Sigmoid colon (tissue), 7 donors: ENCODE measurements around the gene DIAPH1. TPM values are rescaled to one million over a fixed set of nuclear protein-coding genes. Genes with fewer than 3 reads are reported as not detected.
A peak's percentile ranks its signal among the peaks of the same experiment; 100 is the strongest.

Experiments
- DNase-seq: peaks from one replicate; pipeline ENCODE4 v3.0.0-alpha.2; 2019
- H3K27ac ChIP-seq, 4 donors: fragments of 200-600 bp; sonication (generic); one replicate each; pipeline ENCODE4 v1.5.1; 2016 to 2019; ENCODE audit warnings: mild to moderate bottlenecking in 1 of 4
- H3K27me3 ChIP-seq, 3 donors: fragments of 200-600 bp; sonication (generic); one replicate each; pipeline ENCODE4 v1.5.1; 2019; ENCODE audit warnings: mild to moderate bottlenecking in 1 of 3
- H3K36me3 ChIP-seq, 4 donors: fragments of 200-600 bp; sonication (generic); one replicate each; pipeline ENCODE4 v1.5.1; 2016 to 2019
- H3K4me1 ChIP-seq, 4 donors: fragments of 200-600 bp; sonication (generic); one replicate each; pipeline ENCODE4 v1.5.1; 2017 to 2019
- H3K4me3 ChIP-seq, 4 donors: fragments of 200-600 bp; sonication (generic); one replicate each; pipeline ENCODE4 v1.5.1; 2017 to 2019; ENCODE audit warnings: mild to moderate bottlenecking in 2 of 4, moderate library complexity in 1 of 4
- H3K9me3 ChIP-seq, 4 donors: fragments of 200-600 bp in 3 of 4; sonication (generic) in 3 of 4; one replicate each; pipeline versions ENCODE4 v1.5.1 to v1.6.1; 2013 to 2019
- CTCF ChIP-seq, 4 experiments: fragments of 450-650 bp in 3 of 4; fragments of 200-600 bp in 1 of 4; IDR thresholded peaks; one replicate each; pipeline ENCODE4 v1.5.1; 2016 to 2019; ENCODE audit warnings: antibody characterized with exemption in 4 of 4, mild to moderate bottlenecking in 3 of 4, moderate library complexity in 2 of 4
- EP300 ChIP-seq, 4 donors: sonication (generic); formaldehyde crosslinking; IDR thresholded peaks; one replicate each; pipeline ENCODE4 v1.6.1; 2017; ENCODE audit warnings: antibody characterized with exemption in 4 of 4
- POLR2A ChIP-seq, 2 donors: fragments of 450-650 bp; IDR thresholded peaks; one replicate each; pipeline ENCODE4 v1.6.1; 2016; ENCODE audit warnings: antibody characterized with exemption in 2 of 2, mild to moderate bottlenecking in 2 of 2, moderate library complexity in 2 of 2
- POLR2AphosphoS5 ChIP-seq, 4 donors: sonication (generic); formaldehyde crosslinking; IDR thresholded peaks; one replicate each; pipeline ENCODE4 v1.6.1; 2017; ENCODE audit warnings: antibody characterized with exemption in 4 of 4
- WGBS, 2 donors: extraction: QIAGEN DNeasy Blood & Tissue Kit; methylation state at CpG; one replicate each; pipeline ENCODE4 v1.1.7; 2013; 5-methylcytosine and 5-hydroxymethylcytosine counted together
- intact Hi-C: fragments of 100-400 bp; cut with DNase I; formaldehyde crosslinking; loops from one replicate; pipeline ENCODE4 v1.15.1; 2023
- polyA plus RNA-seq, 3 donors: library from polyadenylated mRNA; stranded (reverse); fragments of 200-250 nt; gene quantifications; one replicate each; pipeline ENCODE4 v1.2.3, GENCODE V29; 2013
- total RNA-seq, 4 donors: library from RNA; depleted of rRNA; stranded (reverse); fragments of >200 nt; gene quantifications; one replicate each; pipeline ENCODE4 v1.1.0, GENCODE V29; 2016
- donor health status: healthy with polysubstance abuse.
- donor health status: Bipolar disorder and iron deficiency.
- donor health status: healthy.

Gene DIAPH1
- total and polyA plus RNA-seq, 7 donors: 14.4 to 105 (median 26.9) TPM

- H3K4me3 ChIP-seq: peak overlapping the region; percentile 72 to 88 (median 80)
- peaks cover 0 to 4% (median under 1%) of the 10 kb centered on the region in 4 donors for H3K36me3 ChIP-seq
- H3K4me1 ChIP-seq: peaks cover 0 to 42% (median 30%) of the 10 kb centered on the region in 4 donors
- intact Hi-C loops: loop anchor here (1.0 kb wide), 1 partner anchor 17 kb away; no protein-coding TSS in a partner anchor
- no peaks in the 10 kb centered on the region for H3K9me3 ChIP-seq
- DNase-seq: no peak
- TF ChIP-seq EP300 (IDR thresholded peaks at IDR 0.05) (no peak), POLR2A (IDR thresholded peaks at IDR 0.05) (no peak), CTCF (IDR thresholded peaks at IDR 0.05) (no peak), POLR2AphosphoS5 (IDR thresholded peaks at IDR 0.05) (no peak)
- 1 to 9% methylated on average over 4 of the region's 4 CpGs for WGBS, 2 donors
- peaks cover 0 to 17% (median 7%) of the 10 kb centered on the region in 3 donors for H3K27me3 ChIP-seq
- peak overlapping the region; percentile 75 to 84 (median 77) for H3K27ac ChIP-seq
These were observed 17.3 kb upstream of the DIAPH1 start for GRCh38 chr5:141636106-141636412.

- peaks cover 0 to 42% (median 30%) of the 10 kb centered on the region in 4 donors for H3K4me1 ChIP-seq
- H3K27ac ChIP-seq: peak overlapping the region in 2 of 4 donors; percentile 76 to 84
These were observed 16.8 kb upstream of the DIAPH1 start for GRCh38 chr5:141635646-141636045.

GRCh38 chr5:141634720-141635119 is 15.9 kb upstream of the DIAPH1 start:
- intact Hi-C loops: no loop called here
- 91 to 93% methylated on average over 6 of the region's 6 CpGs for WGBS, 2 donors
- peaks cover 0 to 17% (median 7%) of the 10 kb centered on the region in 3 donors for H3K27me3 ChIP-seq
- TF ChIP-seq POLR2AphosphoS5 (IDR thresholded peaks at IDR 0.05) (no peak), POLR2A (IDR thresholded peaks at IDR 0.05) (no peak), CTCF (IDR thresholded peaks at IDR 0.05) (no peak), EP300 (IDR thresholded peaks at IDR 0.05) (no peak)
- DNase-seq: no peak
- H3K9me3 ChIP-seq: no peaks in the 10 kb centered on the region
- H3K4me3 ChIP-seq: no peak overlapping the region
- peaks cover 0 to 4% (median 1%) of the 10 kb centered on the region in 4 donors for H3K36me3 ChIP-seq
- H3K4me1 ChIP-seq: peaks cover 0 to 42% (median 30%) of the 10 kb centered on the region in 4 donors
- no peak overlapping the region for H3K27ac ChIP-seq

More at GRCh38 chr5:141635646-141636045, 16.8 kb upstream of the DIAPH1 start:
- intact Hi-C loops: loop anchor here (1.0 kb wide), 1 partner anchor 16 kb away; no protein-coding TSS in a partner anchor
- Histone ChIP-seq H3K36me3 (peaks cover 0 to under 1% (median 0%) of the 10 kb centered on the region in 4 donors), H3K27me3 (peaks cover 0 to 17% (median 7%) of the 10 kb centered on the region in 3 donors), H3K9me3 (no peaks in the 10 kb centered on the region), H3K4me3 (peak overlapping the region; percentile 72 to 88 (median 80))
- TF ChIP-seq CTCF (IDR thresholded peaks at IDR 0.05) (no peak), POLR2AphosphoS5 (IDR thresholded peaks at IDR 0.05) (no peak), POLR2A (IDR thresholded peaks at IDR 0.05) (no peak), EP300 (IDR thresholded peaks at IDR 0.05) (no peak)
- DNase-seq: no peak
- 50 to 69% methylated on average over 7 of the region's 7 CpGs for WGBS, 2 donors

GRCh38 chr5:141633871-141634561 is 15.2 kb upstream of the DIAPH1 start:
- intact Hi-C loops: no loop called here
- DNase-seq: no peak
- peaks cover 0 to 42% (median 30%) of the 10 kb centered on the region in 4 donors for H3K4me1 ChIP-seq

More at GRCh38 chr5:141633871-141634561, 15.2 kb upstream of the DIAPH1 start:
- no peak overlapping the region for H3K4me3 ChIP-seq
- peaks cover under 1 to 11% (median 7%) of the 10 kb centered on the region in 4 donors for H3K36me3 ChIP-seq
- no peak overlapping the region for H3K27ac ChIP-seq
- peaks cover 0 to 16% (median 7%) of the 10 kb centered on the region in 3 donors for H3K27me3 ChIP-seq
- 67 to 78% methylated on average over 5 of the region's 5 CpGs for WGBS, 2 donors
- H3K9me3 ChIP-seq: no peaks in the 10 kb centered on the region
- TF ChIP-seq EP300 (IDR thresholded peaks at IDR 0.05): no peak
- no peak for TF ChIP-seq CTCF (IDR thresholded peaks at IDR 0.05)
- no peak for TF ChIP-seq POLR2AphosphoS5 (IDR thresholded peaks at IDR 0.05)
- no peak for TF ChIP-seq POLR2A (IDR thresholded peaks at IDR 0.05)
